HL-60 (cell line): ENCODE measurements around the gene USP36.
"Not testable (repeated sequence)": the region's sequence is repeated elsewhere in the genome, so short reads cannot be mapped to it uniquely, and the experiment has no call there.

Experiments used
- DNase-seq, 2 experiments: peaks; one replicate each; pipeline ENCODE4 v3.0.0-alpha.2; 2010 to 2020; ENCODE audit warnings: low read depth in 1 of 2, low spot score in 1 of 2
- H3K27ac ChIP-seq: fragments of 250-450 bp; sonication (Bioruptor Pico); replicated peaks from 2 replicates; pipeline ENCODE4 v1.5.1; 2020; ENCODE audit warnings: mild to moderate bottlenecking, moderate library complexity
- H3K27me3 ChIP-seq: fragments of 250-450 bp; sonication (Bioruptor Pico); 2 replicates; pipeline ENCODE4 v1.5.1; 2021; ENCODE audit warnings: mild to moderate bottlenecking, moderate library complexity; ENCODE audit not compliant: insufficient read depth, poor library complexity, severe bottlenecking
- H3K4me3 ChIP-seq: replicated peaks from 2 replicates; pipeline ENCODE4 v1.5.1; 2011; ENCODE audit warnings: mild to moderate bottlenecking, control low read depth, low read length; ENCODE audit not compliant: insufficient read depth
- CTCF ChIP-seq: IDR thresholded peaks from one replicate; pipeline ENCODE4 v1.5.1; 2011; ENCODE audit warnings: low read length, control low read depth, inconsistent platforms; ENCODE audit not compliant: insufficient read depth
- GABPA ChIP-seq: IDR thresholded peaks from 2 replicates; pipeline ENCODE4 v1.6.1; 2012; ENCODE audit warnings: low read depth
- POLR2AphosphoS5 ChIP-seq: IDR thresholded peaks from 2 replicates; pipeline ENCODE4 v1.6.1; 2012; ENCODE audit warnings: low read depth
- REST ChIP-seq: IDR thresholded peaks from 2 replicates; pipeline ENCODE4 v1.6.1; 2012; ENCODE audit warnings: low read depth; ENCODE audit not compliant: insufficient replicate concordance
- SPI1 ChIP-seq: IDR thresholded peaks from 2 replicates; pipeline ENCODE4 v1.6.1; 2012; ENCODE audit warnings: low read depth, mild to moderate bottlenecking, borderline replicate concordance

Gene USP36

GRCh38 chr17:78868391-78868790 is 27.8 kb upstream of the USP36 start:
- no peak for DNase-seq
- Histone ChIP-seq H3K27me3 (no peaks in the 10 kb centered on the region), H3K4me3 (no peak overlapping the region), H3K27ac (no peak overlapping the region)
- TF ChIP-seq POLR2AphosphoS5 = no peak
- TF ChIP-seq CTCF = no peak
- no peak for TF ChIP-seq REST
- no peak for TF ChIP-seq SPI1
- no peak for TF ChIP-seq GABPA

GRCh38 chr17:78867046-78867445 is 26.4 kb upstream of the USP36 start:
- not testable (repeated sequence) for DNase-seq, H3K4me3 ChIP-seq, H3K27me3 ChIP-seq
- peak overlapping the region; percentile 29 for H3K27ac ChIP-seq

GRCh38 chr17:78865682-78866390 is 25.2 kb upstream of the USP36 start:
- TF ChIP-seq CTCF (peak; percentile 97), GABPA (no peak), POLR2AphosphoS5 (no peak), REST (peak; percentile 74)
- Histone ChIP-seq H3K4me3 (no peak overlapping the region), H3K27ac (no peak overlapping the region), H3K27me3 (no peaks in the 10 kb centered on the region)
- DNase-seq = peak in 1 of 2 experiments; percentile 77

GRCh38 chr17:78864117-78864516 is 23.5 kb upstream of the USP36 start:
- no peaks in the 10 kb centered on the region for H3K27me3 ChIP-seq
- H3K27ac ChIP-seq = no peak overlapping the region
- TF ChIP-seq CTCF (no peak), REST (no peak), SPI1 (no peak), GABPA (no peak), POLR2AphosphoS5 (no peak)
- DNase-seq = no peak
- no peak overlapping the region for H3K4me3 ChIP-seq
